Measurements from ENCODE around the gene SLC43A2. TPM values are rescaled to one million over a fixed set of nuclear protein-coding genes. Genes with fewer than 3 reads are reported as not detected.
A peak's percentile ranks its signal among the peaks of the same experiment; 100 is the strongest.

The SLC43A2 gene
- total RNA-seq, 1 experiment from 2014 or later = 12.9 TPM

- H2AK5ac ChIP-seq (ENCODE audit: insufficient read length, low read length) = no peak overlapping the region
- H4K8ac ChIP-seq (replicated peaks; ENCODE audit: insufficient read length, low read depth, low read length) = no peak overlapping the region
- no peaks in the 10 kb centered on the region for H3K4me1 ChIP-seq (ENCODE audit: insufficient read depth, low read length)
- H3K9ac ChIP-seq (ENCODE audit: extremely low read depth, insufficient read length, low read length) = no peak overlapping the region
- no peak overlapping the region; the same call in 1 of the 2 replicates for H3K14ac ChIP-seq (ENCODE audit: insufficient read depth, low read length)
- Mint-ChIP-seq H3K4me1 (peaks cover 11 to 25% of the 10 kb centered on the region in 2 experiments), H3K36me3 (ENCODE audit: insufficient read depth in 1 of 3, low read depth in 3 of 3) (no peaks in the 10 kb centered on the region; a peak in 1 of 7 replicates), H3K27ac (peak overlapping the region in 1 of 3 experiments; percentile 55; a peak in 1 of 7 replicates), H3K27me3 (ENCODE audit: low read depth) (no peaks in the 10 kb centered on the region; the same call in 1 of the 2 replicates), H3K4me3 (peak overlapping the region in 1 of 2 experiments; percentile 40; a peak in 2 of 5 replicates), H3K9me3 (peaks cover 0 to 8% of the 10 kb centered on the region in 2 experiments; a peak in 1 of 5 replicates)
- no peaks in the 10 kb centered on the region for H3K27me3 ChIP-seq (ENCODE audit: insufficient read depth, low read length)
- H2BK15ac ChIP-seq (ENCODE audit: low read depth, low read length) = no peak overlapping the region
- no peak overlapping the region for H3T11ph ChIP-seq (ENCODE audit: low read length)
- H3K9me3 ChIP-seq (ENCODE audit: control insufficient read depth, low read depth, low read length) = no peaks in the 10 kb centered on the region
- H2AFZ ChIP-seq (ENCODE audit: low read length) = no peak overlapping the region
- H3K56ac ChIP-seq (ENCODE audit: insufficient read length, low read depth, low read length) = no peak overlapping the region
- H3K23me2 ChIP-seq (ENCODE audit: insufficient read length, low read depth, low read length, poor library complexity, severe bottlenecking) = no peaks in the 10 kb centered on the region
- no peak for TF ChIP-seq CTCF (conservative IDR thresholded peaks at IDR 0.05)
- H3K27ac ChIP-seq (ENCODE audit: insufficient read length, low read depth, low read length) = no peak overlapping the region
- H3K4ac ChIP-seq (ENCODE audit: low read depth, low read length) = no peak overlapping the region
- no peak overlapping the region for H2BK12ac ChIP-seq (ENCODE audit: insufficient read length, low read depth, low read length)
- H4K20me1 ChIP-seq (ENCODE audit: control insufficient read depth, insufficient read depth, insufficient read length) = no peaks in the 10 kb centered on the region
- WGBS (ENCODE audit: extremely low coverage, insufficient read length, low lambda C conversion rate) = no CpG with 5 or more reads among the region's 19 CpGs
- H3K23ac ChIP-seq (ENCODE audit: insufficient read length, low read depth, low read length) = no peak overlapping the region
- H3K79me1 ChIP-seq (ENCODE audit: insufficient read depth, low read depth, low read length, poor library complexity, severe bottlenecking) = no peaks in the 10 kb centered on the region
- no peak overlapping the region for H3K4me2 ChIP-seq (ENCODE audit: insufficient read depth, insufficient read length, low read length)
- H4K5ac ChIP-seq (ENCODE audit: insufficient read length, low read depth, low read length) = no peak overlapping the region
- H4K91ac ChIP-seq (ENCODE audit: insufficient read length, low read depth, low read length) = no peak overlapping the region
- H3K18ac ChIP-seq (ENCODE audit: insufficient read length, low read depth, low read length) = no peak overlapping the region
- no peak overlapping the region for H2BK5ac ChIP-seq (ENCODE audit: insufficient read length, low read length)
- H2BK120ac ChIP-seq (ENCODE audit: low read depth, low read length, poor library complexity, severe bottlenecking) = no peak overlapping the region
- no peaks in the 10 kb centered on the region for H3K79me2 ChIP-seq (ENCODE audit: insufficient read depth, low read length)
- no peak overlapping the region for H2BK20ac ChIP-seq (ENCODE audit: low read depth, low read length, poor library complexity, severe bottlenecking)
- no peak for DNase-seq
Observed at GRCh38 chr17:1638624-1639300, 10.1 kb upstream of the SLC43A2 start.

Measured in H9 (cell line).